ENCODE results near the gene SCGB2A2. TPM values are rescaled to one million over a fixed set of nuclear protein-coding genes. Genes with fewer than 3 reads are reported as not detected.

SCGB2A2 gene
- total and polyA plus RNA-seq, 2 experiments from 2014 or later: not detected

DNA sequence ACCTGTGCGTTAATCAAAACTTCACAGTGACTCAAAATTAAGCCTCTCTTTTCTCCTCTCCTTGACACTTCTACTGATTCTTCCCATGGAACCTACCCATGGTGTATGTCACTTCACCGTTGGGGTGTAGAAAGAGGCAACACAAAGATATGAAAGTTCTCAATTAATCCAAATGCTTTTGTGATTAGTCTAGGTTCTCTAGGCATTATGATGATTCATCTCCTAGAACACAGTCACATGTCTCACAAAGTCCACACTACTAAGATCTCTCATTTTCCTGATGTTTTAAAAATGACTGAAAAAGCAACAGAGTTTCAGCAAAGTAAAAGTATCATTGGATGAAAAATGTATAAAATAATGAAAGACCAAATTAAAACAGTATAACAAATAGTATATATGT lies 13.7 kb upstream of the SCGB2A2 start (continued):
- TF ChIP-seq, protein P1, sequence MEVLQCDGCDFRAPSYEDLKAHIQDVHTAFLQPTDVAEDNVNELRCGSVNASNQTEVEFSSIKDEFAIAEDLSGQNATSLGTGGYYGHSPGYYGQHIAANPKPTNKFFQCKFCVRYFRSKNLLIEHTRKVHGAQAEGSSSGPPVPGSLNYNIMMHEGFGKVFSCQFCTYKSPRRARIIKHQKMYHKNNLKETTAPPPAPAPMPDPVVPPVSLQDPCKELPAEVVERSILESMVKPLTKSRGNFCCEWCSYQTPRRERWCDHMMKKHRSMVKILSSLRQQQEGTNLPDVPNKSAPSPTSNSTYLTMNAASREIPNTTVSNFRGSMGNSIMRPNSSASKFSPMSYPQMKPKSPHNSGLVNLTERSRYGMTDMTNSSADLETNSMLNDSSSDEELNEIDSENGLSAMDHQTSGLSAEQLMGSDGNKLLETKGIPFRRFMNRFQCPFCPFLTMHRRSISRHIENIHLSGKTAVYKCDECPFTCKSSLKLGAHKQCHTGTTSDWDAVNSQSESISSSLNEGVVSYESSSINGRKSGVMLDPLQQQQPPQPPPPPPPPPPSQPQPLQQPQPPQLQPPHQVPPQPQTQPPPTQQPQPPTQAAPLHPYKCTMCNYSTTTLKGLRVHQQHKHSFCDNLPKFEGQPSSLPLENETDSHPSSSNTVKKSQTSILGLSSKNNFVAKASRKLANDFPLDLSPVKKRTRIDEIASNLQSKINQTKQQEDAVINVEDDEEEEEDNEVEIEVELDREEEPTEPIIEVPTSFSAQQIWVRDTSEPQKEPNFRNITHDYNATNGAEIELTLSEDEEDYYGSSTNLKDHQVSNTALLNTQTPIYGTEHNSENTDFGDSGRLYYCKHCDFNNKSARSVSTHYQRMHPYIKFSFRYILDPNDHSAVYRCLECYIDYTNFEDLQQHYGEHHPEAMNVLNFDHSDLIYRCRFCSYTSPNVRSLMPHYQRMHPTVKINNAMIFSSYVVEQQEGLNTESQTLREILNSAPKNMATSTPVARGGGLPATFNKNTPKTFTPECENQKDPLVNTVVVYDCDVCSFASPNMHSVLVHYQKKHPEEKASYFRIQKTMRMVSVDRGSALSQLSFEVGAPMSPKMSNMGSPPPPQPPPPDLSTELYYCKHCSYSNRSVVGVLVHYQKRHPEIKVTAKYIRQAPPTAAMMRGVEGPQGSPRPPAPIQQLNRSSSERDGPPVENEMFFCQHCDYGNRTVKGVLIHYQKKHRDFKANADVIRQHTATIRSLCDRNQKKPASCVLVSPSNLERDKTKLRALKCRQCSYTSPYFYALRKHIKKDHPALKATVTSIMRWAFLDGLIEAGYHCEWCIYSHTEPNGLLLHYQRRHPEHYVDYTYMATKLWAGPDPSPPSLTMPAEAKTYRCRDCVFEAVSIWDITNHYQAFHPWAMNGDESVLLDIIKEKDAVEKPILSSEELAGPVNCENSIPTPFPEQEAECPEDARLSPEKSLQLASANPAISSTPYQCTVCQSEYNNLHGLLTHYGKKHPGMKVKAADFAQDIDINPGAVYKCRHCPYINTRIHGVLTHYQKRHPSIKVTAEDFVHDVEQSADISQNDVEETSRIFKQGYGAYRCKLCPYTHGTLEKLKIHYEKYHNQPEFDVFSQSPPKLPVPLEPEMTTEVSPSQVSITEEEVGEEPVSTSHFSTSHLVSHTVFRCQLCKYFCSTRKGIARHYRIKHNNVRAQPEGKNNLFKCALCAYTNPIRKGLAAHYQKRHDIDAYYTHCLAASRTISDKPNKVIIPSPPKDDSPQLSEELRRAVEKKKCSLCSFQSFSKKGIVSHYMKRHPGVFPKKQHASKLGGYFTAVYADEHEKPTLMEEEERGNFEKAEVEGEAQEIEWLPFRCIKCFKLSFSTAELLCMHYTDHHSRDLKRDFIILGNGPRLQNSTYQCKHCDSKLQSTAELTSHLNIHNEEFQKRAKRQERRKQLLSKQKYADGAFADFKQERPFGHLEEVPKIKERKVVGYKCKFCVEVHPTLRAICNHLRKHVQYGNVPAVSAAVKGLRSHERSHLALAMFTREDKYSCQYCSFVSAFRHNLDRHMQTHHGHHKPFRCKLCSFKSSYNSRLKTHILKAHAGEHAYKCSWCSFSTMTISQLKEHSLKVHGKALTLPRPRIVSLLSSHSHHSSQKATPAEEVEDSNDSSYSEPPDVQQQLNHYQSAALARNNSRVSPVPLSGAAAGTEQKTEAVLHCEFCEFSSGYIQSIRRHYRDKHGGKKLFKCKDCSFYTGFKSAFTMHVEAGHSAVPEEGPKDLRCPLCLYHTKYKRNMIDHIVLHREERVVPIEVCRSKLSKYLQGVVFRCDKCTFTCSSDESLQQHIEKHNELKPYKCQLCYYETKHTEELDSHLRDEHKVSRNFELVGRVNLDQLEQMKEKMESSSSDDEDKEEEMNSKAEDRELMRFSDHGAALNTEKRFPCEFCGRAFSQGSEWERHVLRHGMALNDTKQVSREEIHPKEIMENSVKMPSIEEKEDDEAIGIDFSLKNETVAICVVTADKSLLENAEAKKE (CRISPR knock-in tag; IDR thresholded peaks at IDR 0.05): no peak
- TF ChIP-seq ZNF114 (CRISPR knock-in tag; IDR thresholded peaks at IDR 0.05) (no peak), EZH2 (IDR thresholded peaks at IDR 0.05; ENCODE audit: low read depth, unreplicated experiment) (no peak), POLR2AphosphoS5 (IDR thresholded peaks at IDR 0.05; ENCODE audit: low read depth) (no peak), ZNF331 (CRISPR knock-in tag; IDR thresholded peaks at IDR 0.05; ENCODE audit: low read depth) (no peak)
- TF ChIP-seq, protein P2, sequence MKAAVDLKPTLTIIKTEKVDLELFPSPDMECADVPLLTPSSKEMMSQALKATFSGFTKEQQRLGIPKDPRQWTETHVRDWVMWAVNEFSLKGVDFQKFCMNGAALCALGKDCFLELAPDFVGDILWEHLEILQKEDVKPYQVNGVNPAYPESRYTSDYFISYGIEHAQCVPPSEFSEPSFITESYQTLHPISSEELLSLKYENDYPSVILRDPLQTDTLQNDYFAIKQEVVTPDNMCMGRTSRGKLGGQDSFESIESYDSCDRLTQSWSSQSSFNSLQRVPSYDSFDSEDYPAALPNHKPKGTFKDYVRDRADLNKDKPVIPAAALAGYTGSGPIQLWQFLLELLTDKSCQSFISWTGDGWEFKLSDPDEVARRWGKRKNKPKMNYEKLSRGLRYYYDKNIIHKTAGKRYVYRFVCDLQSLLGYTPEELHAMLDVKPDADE (IDR thresholded peaks at IDR 0.05): no peak
- TF ChIP-seq, protein P3, sequence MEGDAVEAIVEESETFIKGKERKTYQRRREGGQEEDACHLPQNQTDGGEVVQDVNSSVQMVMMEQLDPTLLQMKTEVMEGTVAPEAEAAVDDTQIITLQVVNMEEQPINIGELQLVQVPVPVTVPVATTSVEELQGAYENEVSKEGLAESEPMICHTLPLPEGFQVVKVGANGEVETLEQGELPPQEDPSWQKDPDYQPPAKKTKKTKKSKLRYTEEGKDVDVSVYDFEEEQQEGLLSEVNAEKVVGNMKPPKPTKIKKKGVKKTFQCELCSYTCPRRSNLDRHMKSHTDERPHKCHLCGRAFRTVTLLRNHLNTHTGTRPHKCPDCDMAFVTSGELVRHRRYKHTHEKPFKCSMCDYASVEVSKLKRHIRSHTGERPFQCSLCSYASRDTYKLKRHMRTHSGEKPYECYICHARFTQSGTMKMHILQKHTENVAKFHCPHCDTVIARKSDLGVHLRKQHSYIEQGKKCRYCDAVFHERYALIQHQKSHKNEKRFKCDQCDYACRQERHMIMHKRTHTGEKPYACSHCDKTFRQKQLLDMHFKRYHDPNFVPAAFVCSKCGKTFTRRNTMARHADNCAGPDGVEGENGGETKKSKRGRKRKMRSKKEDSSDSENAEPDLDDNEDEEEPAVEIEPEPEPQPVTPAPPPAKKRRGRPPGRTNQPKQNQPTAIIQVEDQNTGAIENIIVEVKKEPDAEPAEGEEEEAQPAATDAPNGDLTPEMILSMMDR (conservative IDR thresholded peaks at IDR 0.05; ENCODE audit: low read depth in 2 of 2): no peak

Data from GM23338 (cell line).